ENCODE measurements around the gene FEN1. TPM values are rescaled to one million over a fixed set of nuclear protein-coding genes. Genes with fewer than 3 reads are reported as not detected.
A peak's percentile ranks its signal among the peaks of the same experiment; 100 is the strongest.

Gene FEN1
- total and polyA plus RNA-seq, 2 of the 13 experiments (the other 11 are each of a cell fraction or from before 2014, with no cell fraction given) = 12.4 to 102 TPM

- TF ChIP-seq ZMYM4 (CRISPR knock-in tag; IDR thresholded peaks at IDR 0.05) = peak; percentile 59; the same call in 1 of the 2 replicates
- 0 out of 2 replicates have a peak, but pooled peaks have one; percentile 42 for TF ChIP-seq ZSCAN22 (CRISPR knock-in tag; IDR thresholded peaks at IDR 0.05)
- TF ChIP-seq ZSCAN30 (CRISPR knock-in tag; IDR thresholded peaks at IDR 0.05) = no peak
- no peak for TF ChIP-seq HOXD1 (CRISPR knock-in tag; IDR thresholded peaks at IDR 0.05)
- no peak for TF ChIP-seq ZNF558 (CRISPR knock-in tag; IDR thresholded peaks at IDR 0.05; ENCODE audit: borderline replicate concordance)
- TF ChIP-seq DR1 (CRISPR knock-in tag; IDR thresholded peaks at IDR 0.05) = peak; percentile 44; the same call in 1 of the 2 replicates
- TF ChIP-seq ONECUT2 (CRISPR knock-in tag; IDR thresholded peaks at IDR 0.05) = no peak
- TF ChIP-seq RXRB (CRISPR knock-in tag; IDR thresholded peaks at IDR 0.05; ENCODE audit: borderline replicate concordance) = no peak
- TF ChIP-seq, protein P1, sequence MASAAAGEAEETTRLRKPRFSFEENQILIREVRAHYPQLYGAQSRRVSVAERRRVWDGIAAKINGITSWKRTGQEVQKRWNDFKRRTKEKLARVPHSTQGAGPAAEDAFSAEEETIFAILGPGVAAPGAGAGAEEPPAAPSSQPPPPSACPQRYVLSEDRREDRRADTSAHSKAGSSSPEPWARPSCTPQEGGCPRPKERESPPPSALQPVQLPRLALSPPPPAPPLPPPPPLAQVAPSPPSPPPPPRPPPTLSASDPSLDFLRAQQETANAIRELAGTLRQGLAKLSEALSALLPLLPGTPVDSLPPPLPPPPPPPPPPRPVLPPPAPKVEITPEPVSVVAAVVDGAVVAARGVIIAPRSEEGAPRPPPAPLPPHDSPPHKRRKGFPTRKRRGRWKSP (CRISPR knock-in tag; IDR thresholded peaks at IDR 0.05) = no peak
- no peak for TF ChIP-seq MAZ (IDR thresholded peaks at IDR 0.05; ENCODE audit: borderline replicate concordance, low read depth, low read length)
- no peak for TF ChIP-seq MAZ (CRISPR knock-in tag; IDR thresholded peaks at IDR 0.05; ENCODE audit: low read depth)
- no peak for TF ChIP-seq SOX5 (CRISPR knock-in tag; IDR thresholded peaks at IDR 0.05; ENCODE audit: borderline replicate concordance)
- no peak for TF ChIP-seq NR2F1 (CRISPR knock-in tag; IDR thresholded peaks at IDR 0.05)
- TF ChIP-seq PTBP1 (IDR thresholded peaks at IDR 0.05; ENCODE audit: low read depth, low read length, poor library complexity, severe bottlenecking) = no peak
- 0 out of 2 replicates have a peak, but pooled peaks have one; percentile 15 for TF ChIP-seq JUNB (CRISPR knock-in tag; IDR thresholded peaks at IDR 0.05; ENCODE audit: borderline replicate concordance)
- peak; percentile 45; the same call in 1 of the 2 replicates for TF ChIP-seq HIVEP1 (CRISPR knock-in tag; IDR thresholded peaks at IDR 0.05)
- TF ChIP-seq NPAS2 (CRISPR knock-in tag; IDR thresholded peaks at IDR 0.05; ENCODE audit: borderline replicate concordance) = no peak
- no peak for TF ChIP-seq ZNF274 (CRISPR knock-in tag; IDR thresholded peaks at IDR 0.05)
- peak; percentile 74 for TF ChIP-seq NFYB (CRISPR knock-in tag; IDR thresholded peaks at IDR 0.05)
- TF ChIP-seq MYC (CRISPR knock-in tag; IDR thresholded peaks at IDR 0.05; ENCODE audit: borderline replicate concordance) = no peak; the same call in 1 of the 2 replicates
- TF ChIP-seq, protein P2, sequence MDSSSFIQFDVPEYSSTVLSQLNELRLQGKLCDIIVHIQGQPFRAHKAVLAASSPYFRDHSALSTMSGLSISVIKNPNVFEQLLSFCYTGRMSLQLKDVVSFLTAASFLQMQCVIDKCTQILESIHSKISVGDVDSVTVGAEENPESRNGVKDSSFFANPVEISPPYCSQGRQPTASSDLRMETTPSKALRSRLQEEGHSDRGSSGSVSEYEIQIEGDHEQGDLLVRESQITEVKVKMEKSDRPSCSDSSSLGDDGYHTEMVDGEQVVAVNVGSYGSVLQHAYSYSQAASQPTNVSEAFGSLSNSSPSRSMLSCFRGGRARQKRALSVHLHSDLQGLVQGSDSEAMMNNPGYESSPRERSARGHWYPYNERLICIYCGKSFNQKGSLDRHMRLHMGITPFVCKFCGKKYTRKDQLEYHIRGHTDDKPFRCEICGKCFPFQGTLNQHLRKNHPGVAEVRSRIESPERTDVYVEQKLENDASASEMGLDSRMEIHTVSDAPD (CRISPR knock-in tag; IDR thresholded peaks at IDR 0.05) = 0 out of 2 replicates have a peak, but pooled peaks have one; percentile 68
- TF ChIP-seq ERF (CRISPR knock-in tag; IDR thresholded peaks at IDR 0.05) = no peak
- no peak for TF ChIP-seq ZFP37 (CRISPR knock-in tag; IDR thresholded peaks at IDR 0.05; ENCODE audit: borderline replicate concordance)
- TF ChIP-seq ATF6 (CRISPR knock-in tag; conservative IDR thresholded peaks at IDR 0.05) = no peak
- no peak for TF ChIP-seq HNRNPUL1 (IDR thresholded peaks at IDR 0.05; ENCODE audit: low read depth, low read length)
Observed at GRCh38 chr11:61827571-61828378, 35.1 kb downstream of the FEN1 start, which contains the start of gene FADS2 (continued).
